Right cardiac atrium (tissue), 5 donors: ENCODE results near the gene GIT2. TPM values are rescaled to one million over a fixed set of nuclear protein-coding genes. Genes with fewer than 3 reads are reported as not detected.
A peak's percentile ranks its signal among the peaks of the same experiment; 100 is the strongest.
"Not testable (repeated sequence)": the region's sequence is repeated elsewhere in the genome, so short reads cannot be mapped to it uniquely, and the experiment has no call there.

Source experiments
- ATAC-seq, 2 donors: fragments of 200-7000 bp; cut with Tn5 transposase; one replicate each; pipeline versions ENCODE4 v1.8.0 to v1.9.1; 2020; ENCODE audit warnings: moderate library complexity in 2 of 2, mild to moderate bottlenecking in 1 of 2
- DNase-seq, 3 donors: peaks; one replicate each; pipeline ENCODE4 v3.0.0-alpha.2; 2020
- H3K27ac ChIP-seq: one replicate; pipeline ENCODE4 v1.5.1; 2013; ENCODE audit warnings: mild to moderate bottlenecking, low read length, control low read depth, moderate library complexity
- H3K27me3 ChIP-seq: one replicate; pipeline ENCODE4 v1.6.1; 2013; ENCODE audit not compliant: control insufficient read depth, insufficient read depth
- H3K4me1 ChIP-seq: one replicate; pipeline ENCODE4 v1.6.1; 2013; ENCODE audit warnings: low read length; ENCODE audit not compliant: control insufficient read depth, insufficient read depth
- H3K4me3 ChIP-seq: one replicate; pipeline ENCODE4 v1.5.1; 2013; ENCODE audit warnings: low read length, control low read depth
- H3K9me3 ChIP-seq: one replicate; pipeline ENCODE4 v1.6.1; 2013; ENCODE audit warnings: low read length; ENCODE audit not compliant: control insufficient read depth
- WGBS: extraction: QIAGEN DNeasy Blood & Tissue Kit; methylation state at CpG from one replicate; pipeline ENCODE4 v1.1.7; 2013; 5-methylcytosine and 5-hydroxymethylcytosine counted together
- intact Hi-C, 4 donors: fragments of 100-400 bp; cut with DNase I; formaldehyde crosslinking; loops; one replicate each; pipeline versions ENCODE4 v1.11.0 to v1.14.0; 2022 to 2023
- polyA plus RNA-seq: library from polyadenylated mRNA; stranded (reverse); fragments of 200-250 nt; gene quantifications from one replicate; pipeline ENCODE4 v1.2.3, GENCODE V29; 2013
- total RNA-seq, 4 donors: library from RNA; stranded (reverse); fragmentation: NEBNext Ultra II Directional; extraction: Animal tissue kit (Norgen Biotek cat#: 25700); gene quantifications; one replicate each; pipeline ENCODE4 v1.2.1, GENCODE V29; 2021
- donor health status: healthy with polysubstance abuse.
- donor health status: DM: no; HTN: yes; CAD: no.
- donor health status: DM: no; HTN: no; CAD: no.
- donor health status: DM: no; HTN: yes; CAD: no; lungs with severe emphysema.
- donor health status: DM: yes; HTN: yes; CAD: no.

The GIT2 gene
- total and polyA plus RNA-seq, 5 donors: 17.9 to 44.6 (median 32.3) TPM

DNA sequence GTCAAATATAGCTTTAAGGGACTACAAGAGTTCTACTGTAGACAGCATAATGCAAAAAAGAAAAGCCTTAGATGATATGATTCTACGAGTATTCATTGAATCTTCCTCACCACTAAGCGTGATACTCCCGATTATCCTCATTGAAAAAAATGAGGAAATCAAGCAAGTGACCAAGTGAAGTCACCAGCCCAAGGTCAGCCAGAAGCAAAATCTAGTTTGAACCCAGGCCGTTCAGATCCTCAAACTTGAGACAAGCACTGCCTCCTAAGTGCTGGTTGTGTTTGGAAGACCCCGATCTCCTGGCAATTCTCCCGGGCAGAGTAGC lies 845 bp downstream of the GIT2 start:
- under 1% methylated on average over 6 of the region's 6 CpGs for WGBS
- Histone ChIP-seq H3K27me3 (no peaks in the 10 kb centered on the region), H3K9me3 (no peaks in the 10 kb centered on the region), H3K27ac (peak overlapping the region; percentile 40), H3K4me1 (peaks cover 4% of the 10 kb centered on the region), H3K4me3 (peak overlapping the region; percentile 77)
- ATAC-seq (no peak), DNase-seq (no peak)
- intact Hi-C loops: no loop called here

DNA sequence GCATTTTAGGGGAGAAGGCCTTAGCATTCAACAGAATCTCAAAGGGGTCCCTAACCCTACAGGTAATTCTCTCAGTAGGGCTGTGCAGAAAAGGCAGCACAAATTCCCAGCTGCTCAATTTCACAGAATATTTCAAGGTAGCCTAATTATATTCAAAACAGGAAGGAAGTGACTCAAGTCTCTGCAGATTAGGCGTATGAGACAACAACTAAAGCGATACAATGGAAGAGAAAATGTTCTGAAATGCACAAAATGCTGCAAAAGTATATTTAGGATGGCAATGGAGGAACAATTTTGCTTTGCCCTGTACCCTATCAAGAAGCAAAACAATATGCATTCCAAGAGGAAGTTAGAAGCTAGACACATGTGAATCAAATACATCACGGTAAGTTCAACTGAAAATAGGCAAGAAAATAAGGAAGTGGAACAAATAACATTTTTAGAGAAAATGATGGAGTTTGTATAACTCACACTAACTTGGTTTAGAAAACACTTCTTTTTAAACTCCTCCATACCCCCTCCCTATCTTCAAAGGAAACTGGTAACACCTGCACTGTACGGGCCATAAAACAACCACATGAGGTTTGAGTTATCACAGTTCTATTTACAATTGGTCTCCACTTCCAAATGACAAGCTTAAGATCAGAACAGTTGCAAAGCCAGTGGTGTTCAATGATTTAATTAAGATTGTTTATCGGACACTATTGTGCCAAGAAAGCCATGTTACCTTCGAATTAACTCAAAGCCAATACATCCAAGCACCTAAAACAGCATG lies 1.6 kb downstream of the GIT2 start:
- peak overlapping the region; percentile 77 for H3K4me3 ChIP-seq
- WGBS: 38% methylated on average over 6 of the region's 6 CpGs
- ATAC-seq (no peak), DNase-seq (no peak)
- H3K27ac ChIP-seq: no peak overlapping the region
- intact Hi-C loops: no loop called here
- H3K27me3 ChIP-seq: no peaks in the 10 kb centered on the region
- no peaks in the 10 kb centered on the region for H3K9me3 ChIP-seq
- H3K4me1 ChIP-seq: no peaks in the 10 kb centered on the region

DNA sequence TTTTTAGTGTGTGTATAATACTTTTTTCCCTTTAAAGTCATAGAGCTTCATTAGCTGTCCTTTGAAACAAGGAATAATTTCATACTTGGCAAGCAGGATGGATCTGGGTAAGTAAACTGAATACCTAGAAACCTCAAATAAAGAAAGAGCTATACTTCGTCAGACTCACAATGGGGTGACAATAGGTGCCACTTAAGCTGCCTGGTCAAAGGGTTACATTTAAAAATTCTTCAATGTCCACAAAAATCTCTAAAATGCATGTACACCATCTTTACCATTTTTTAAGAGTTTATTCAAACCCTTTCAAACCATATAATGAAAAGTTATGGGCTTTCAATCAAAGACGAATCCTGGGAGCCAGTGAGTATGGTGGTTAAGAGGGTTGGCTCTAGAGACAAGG lies 3.1 kb downstream of the GIT2 start:
- WGBS: 87% methylated on average over 2 of the region's 2 CpGs
- ATAC-seq: no peak

DNA sequence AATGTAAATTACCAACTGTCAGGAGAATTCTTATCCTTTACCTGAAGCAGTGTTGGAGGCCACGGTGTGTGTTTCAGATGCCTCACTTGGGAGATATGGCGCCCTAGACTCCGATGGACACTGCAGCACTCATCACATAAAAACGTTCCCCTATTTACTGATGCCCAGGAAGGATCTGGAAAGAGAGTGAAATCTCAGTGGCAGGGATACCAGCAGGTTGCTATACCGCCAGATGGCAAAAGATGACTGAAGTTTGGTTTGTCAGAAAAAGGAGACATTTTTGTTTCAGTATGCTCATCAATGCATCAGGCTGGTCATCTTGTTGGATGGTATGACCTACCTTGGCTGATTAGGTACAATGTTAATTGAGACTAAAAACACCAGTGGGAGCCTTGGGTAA lies 4.6 kb downstream of the GIT2 start:
- DNase-seq: no peak
- Histone ChIP-seq H3K27me3 (no peaks in the 10 kb centered on the region), H3K9me3 (no peaks in the 10 kb centered on the region), H3K4me3 (no peak overlapping the region), H3K4me1 (peaks cover 4% of the 10 kb centered on the region), H3K27ac (no peak overlapping the region)
- 92% methylated on average over 5 of the region's 5 CpGs for WGBS
- ATAC-seq: no peak
- intact Hi-C loops: no loop called here

More for the DNA sequence above, 3.1 kb downstream of the GIT2 start:
- H3K27me3 ChIP-seq: no peaks in the 10 kb centered on the region
- no peaks in the 10 kb centered on the region for H3K9me3 ChIP-seq
- no peak overlapping the region for H3K27ac ChIP-seq
- intact Hi-C loops: no loop called here
- no peak for DNase-seq
- peaks cover 4% of the 10 kb centered on the region for H3K4me1 ChIP-seq
- no peak overlapping the region for H3K4me3 ChIP-seq

DNA sequence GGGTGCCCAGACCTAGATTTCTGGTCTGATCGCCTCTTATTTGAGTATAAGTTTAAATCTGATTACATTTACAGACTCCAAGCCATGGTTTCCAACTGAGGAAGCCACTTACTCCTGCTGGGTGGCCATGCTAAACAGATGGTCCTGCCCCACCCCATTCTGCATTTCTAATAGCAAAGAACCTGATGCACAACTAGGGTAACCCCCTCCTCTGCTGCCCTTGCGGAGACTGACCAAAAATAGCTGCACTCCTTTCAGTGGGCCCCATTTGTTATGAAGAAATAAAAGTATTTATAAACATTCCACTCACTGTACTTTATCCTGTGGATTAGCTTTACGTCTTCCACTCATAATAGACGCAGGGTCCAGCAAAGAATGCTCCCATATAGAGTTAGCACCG lies 6.8 kb downstream of the GIT2 start:
- H3K27me3 ChIP-seq: no peaks in the 10 kb centered on the region
- peak overlapping the region; percentile 19 for H3K27ac ChIP-seq
- intact Hi-C loops: no loop called here
- H3K4me3 ChIP-seq: no peak overlapping the region
- ATAC-seq: no peak
- H3K4me1 ChIP-seq: peaks cover 4% of the 10 kb centered on the region
- H3K9me3 ChIP-seq: no peaks in the 10 kb centered on the region
- 71% methylated on average over 5 of the region's 5 CpGs for WGBS
- DNase-seq: no peak

DNA sequence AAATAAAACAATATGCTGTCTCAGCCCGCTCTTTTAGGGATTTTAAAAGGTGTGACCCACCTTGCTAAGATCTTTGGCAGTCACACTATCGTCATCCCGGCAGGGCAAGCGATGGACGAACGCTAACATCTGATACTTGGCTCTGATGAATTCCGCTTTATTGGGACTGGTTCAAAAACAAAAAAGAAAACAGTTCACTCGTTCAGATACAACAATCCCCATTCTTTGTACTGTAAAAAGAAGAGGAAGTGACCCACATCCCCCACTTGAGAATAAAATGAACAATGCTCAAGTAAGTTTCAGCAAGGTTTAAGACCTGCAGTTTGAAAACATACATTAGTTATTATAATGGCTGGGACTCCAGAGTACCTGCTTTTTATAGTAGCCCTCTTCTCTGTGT lies 7.3 kb downstream of the GIT2 start:
- 70% methylated on average over 8 of the region's 8 CpGs for WGBS
- no peak overlapping the region for H3K27ac ChIP-seq
- no peak overlapping the region for H3K4me3 ChIP-seq
- H3K27me3 ChIP-seq: no peaks in the 10 kb centered on the region
- peaks cover 4% of the 10 kb centered on the region for H3K4me1 ChIP-seq
- ATAC-seq (no peak), DNase-seq (no peak)
- H3K9me3 ChIP-seq: no peaks in the 10 kb centered on the region
- intact Hi-C loops: no loop called here

DNA sequence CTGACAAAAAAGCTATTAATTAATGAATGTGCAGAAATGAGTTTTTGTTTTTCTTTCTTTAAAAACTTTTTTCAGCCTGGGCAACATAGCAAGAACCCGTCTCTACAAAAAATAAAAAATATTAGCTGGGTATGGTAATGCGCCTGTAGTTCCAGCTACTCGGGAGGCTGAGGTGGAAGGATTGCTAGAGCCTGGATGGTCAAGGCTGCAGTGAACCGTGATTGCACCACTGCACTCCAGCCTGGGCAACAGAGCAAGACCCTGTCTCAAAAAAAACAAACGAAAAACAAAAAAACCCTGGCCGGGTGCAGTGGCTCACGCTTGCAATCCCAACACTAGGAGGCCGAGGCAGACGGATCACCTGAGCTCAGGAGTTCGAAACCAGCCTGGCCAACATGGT lies 7.9 kb downstream of the GIT2 start:
- Histone ChIP-seq H3K4me3 (no peak overlapping the region), H3K27ac (no peak overlapping the region), H3K4me1 (peaks cover 4% of the 10 kb centered on the region), H3K9me3 (no peaks in the 10 kb centered on the region), H3K27me3 (no peaks in the 10 kb centered on the region)
- 90% methylated on average over 10 of the region's 10 CpGs for WGBS
- no peak for DNase-seq
- intact Hi-C loops: no loop called here
- ATAC-seq: no peak

DNA sequence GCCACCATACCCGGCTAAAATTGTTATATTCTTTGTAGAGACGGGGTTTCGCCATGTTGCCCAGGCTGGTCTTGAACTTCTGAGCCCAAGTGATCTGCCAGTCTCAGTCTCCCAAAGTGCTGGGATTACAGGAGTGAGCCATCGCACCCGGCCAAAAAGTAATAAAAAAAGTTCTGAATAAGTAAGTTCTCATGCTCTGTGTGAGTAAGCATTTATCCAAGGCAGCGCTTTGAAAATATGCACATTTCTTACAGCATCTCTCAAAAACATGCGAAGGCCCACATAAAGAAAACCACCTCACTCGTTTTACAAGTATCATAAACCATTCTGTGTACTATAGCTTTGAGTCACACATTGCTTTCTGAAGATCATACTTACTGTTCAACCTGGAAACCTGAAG lies 8.6 kb downstream of the GIT2 start:
- H3K4me1 ChIP-seq: peaks cover 4% of the 10 kb centered on the region
- 95% methylated on average over 8 of the region's 8 CpGs for WGBS
- no peaks in the 10 kb centered on the region for H3K27me3 ChIP-seq
- no peak overlapping the region for H3K4me3 ChIP-seq
- no peak overlapping the region for H3K27ac ChIP-seq
- DNase-seq (no peak), ATAC-seq (no peak)
- intact Hi-C loops: no loop called here
- no peaks in the 10 kb centered on the region for H3K9me3 ChIP-seq

DNA sequence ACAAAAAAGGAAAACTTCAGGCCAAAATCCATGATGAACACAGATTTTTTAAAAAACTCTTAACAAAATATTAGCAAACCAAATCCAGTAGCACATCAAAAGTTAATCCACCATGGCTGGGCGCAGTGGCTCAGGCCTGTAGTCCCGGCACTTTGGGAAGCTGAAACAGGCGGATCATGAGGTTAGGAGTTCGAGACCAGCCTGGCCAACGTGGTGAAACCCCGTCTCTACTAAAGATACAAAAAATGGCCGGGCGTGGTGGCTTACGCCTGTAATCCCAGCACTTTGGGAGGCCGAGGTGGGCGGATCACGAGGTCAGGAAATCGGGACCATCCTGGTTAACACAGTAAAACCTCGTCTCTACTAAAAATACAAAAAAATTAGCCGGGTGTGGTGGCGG lies 9.9 kb downstream of the GIT2 start:
- H3K27ac ChIP-seq, ATAC-seq, H3K9me3 ChIP-seq, H3K4me1 ChIP-seq, intact Hi-C loops, H3K27me3 ChIP-seq, H3K4me3 ChIP-seq, DNase-seq: not testable (repeated sequence)
- WGBS: 95% methylated on average over 16 of the region's 16 CpGs

DNA sequence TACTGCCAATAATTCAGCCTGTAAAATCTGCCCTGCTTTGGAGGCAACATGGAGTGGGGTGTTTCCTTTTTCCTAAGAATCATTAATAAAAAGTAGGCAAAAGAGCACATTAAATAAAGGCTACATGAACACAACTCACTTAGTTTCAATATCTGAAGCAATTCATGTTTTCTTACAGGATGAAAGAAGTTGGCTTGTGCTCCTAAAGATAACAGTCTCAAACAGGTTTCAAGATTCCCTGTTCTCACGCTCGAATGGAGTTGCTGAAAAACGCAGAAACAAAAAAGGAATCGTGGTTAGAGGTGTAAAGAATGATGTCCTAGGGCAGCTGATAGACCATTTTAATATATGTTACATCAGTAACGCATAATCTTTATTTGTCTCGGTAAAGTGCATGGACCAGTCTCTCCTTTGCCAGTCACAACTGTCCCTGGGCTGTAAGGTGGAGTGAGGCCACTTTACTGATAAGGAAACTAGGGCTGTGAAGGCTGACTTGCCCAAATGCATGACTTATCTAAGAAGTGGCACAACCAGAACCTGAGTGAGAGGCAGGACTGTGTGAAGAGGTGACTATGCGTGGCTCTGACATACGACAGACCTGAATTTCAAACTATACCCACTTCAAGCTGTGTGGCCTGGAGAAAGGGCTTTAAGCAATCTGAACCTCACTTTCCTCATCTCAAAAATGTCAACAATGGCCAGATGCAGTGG lies 12.6 kb downstream of the GIT2 start:
- 76% methylated on average over 8 of the region's 8 CpGs for WGBS
- ATAC-seq (no peak), DNase-seq (no peak)
- Histone ChIP-seq H3K4me3 (no peak overlapping the region), H3K4me1 (no peaks in the 10 kb centered on the region), H3K27me3 (no peaks in the 10 kb centered on the region), H3K9me3 (no peaks in the 10 kb centered on the region), H3K27ac (no peak overlapping the region)
- intact Hi-C loops: no loop called here

DNA sequence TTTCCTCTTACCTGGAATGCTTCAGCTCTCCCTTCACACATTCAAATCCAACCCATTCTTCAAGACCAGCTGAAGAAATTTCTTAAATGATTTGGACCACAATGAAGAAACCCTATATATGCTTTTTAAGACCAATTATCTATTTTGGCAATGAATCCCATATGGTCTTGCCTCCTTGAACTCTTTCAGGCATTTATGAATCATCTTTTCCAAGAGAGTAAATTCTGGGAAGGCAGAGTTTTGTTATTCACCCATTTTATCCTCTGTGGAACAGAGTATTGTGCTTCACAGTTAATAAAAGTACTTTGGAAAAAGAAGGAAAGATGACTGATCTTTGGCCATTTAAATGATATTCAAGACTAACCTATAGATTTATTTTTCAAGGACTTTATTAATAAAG lies 14.0 kb downstream of the GIT2 start:
- DNase-seq: no peak
- Histone ChIP-seq H3K27ac (no peak overlapping the region), H3K4me3 (no peak overlapping the region), H3K27me3 (no peaks in the 10 kb centered on the region), H3K4me1 (no peaks in the 10 kb centered on the region), H3K9me3 (no peaks in the 10 kb centered on the region)
- intact Hi-C loops: no loop called here
- ATAC-seq: no peak
